C4-2B (cell line): Measurements from ENCODE around the gene SORCS2.

Experiments
- CTCF ChIP-seq: fragments of 450-650 bp; conservative IDR thresholded peaks from 2 replicates; pipeline ENCODE4 v1.5.1; 2017; ENCODE audit warnings: mild to moderate bottlenecking
- ZFX ChIP-seq: fragments of 450-650 bp; IDR thresholded peaks from 2 replicates; pipeline ENCODE4 v1.6.1; 2017

GRCh38 chr4:7699031-7699430, 506.7 kb downstream of the SORCS2 start:
- TF ChIP-seq CTCF (no peak), ZFX (no peak)
